Measurements from ENCODE around the gene MYNN. TPM values are rescaled to one million over a fixed set of nuclear protein-coding genes. Genes with fewer than 3 reads are reported as not detected.

MYNN gene
- total and polyA plus RNA-seq, 2 of the 13 experiments (the other 11 are each of a cell fraction or from before 2014, with no cell fraction given): 10.4 to 17.6 TPM

GRCh38 chr3:169764882-169765612, 8.1 kb upstream of the MYNN start, which contains the start of gene TERC (continued):
- TF ChIP-seq REST (IDR thresholded peaks at IDR 0.05; ENCODE audit: borderline replicate concordance in 1 of 2, low read depth in 1 of 2, low read length in 2 of 2): 0 out of 4 replicates have a peak, but pooled peaks of 1 of the 2 experiments have one; percentile 14
- peak; percentile 57; the same call in 1 of the 2 replicates for TF ChIP-seq ZNF709 (CRISPR knock-in tag; IDR thresholded peaks at IDR 0.05)
- 0 out of 2 replicates have a peak, but pooled peaks have one; percentile 12 for TF ChIP-seq THAP8 (CRISPR knock-in tag; IDR thresholded peaks at IDR 0.05; ENCODE audit: borderline replicate concordance)
- TF ChIP-seq UBTF (CRISPR knock-in tag; IDR thresholded peaks at IDR 0.05): peak; percentile 35
- TF ChIP-seq HNRNPH1 (optimal IDR thresholded peaks at IDR 0.05; ENCODE audit: low read depth, low read length): peak; percentile 99
- TF ChIP-seq ARHGAP35 (CRISPR knock-in tag; IDR thresholded peaks at IDR 0.05; ENCODE audit: borderline replicate concordance): 0 out of 2 replicates have a peak, but pooled peaks have one; percentile 17
- TF ChIP-seq FOXM1 (CRISPR knock-in tag; IDR thresholded peaks at IDR 0.05): no peak
- peak; percentile 67; the same call in 1 of the 2 replicates for TF ChIP-seq GATAD1 (CRISPR knock-in tag; IDR thresholded peaks at IDR 0.05)
- TF ChIP-seq ZNF678 (CRISPR knock-in tag; IDR thresholded peaks at IDR 0.05): no peak
- no peak for TF ChIP-seq SRSF4 (IDR thresholded peaks at IDR 0.05; ENCODE audit: low read depth, low read length, poor library complexity, severe bottlenecking)
- TF ChIP-seq ETV6 (CRISPR knock-in tag; conservative IDR thresholded peaks at IDR 0.05): peak; percentile 89
- 0 out of 2 replicates have a peak, but pooled peaks have one; percentile 42 for TF ChIP-seq DZIP1 (CRISPR knock-in tag; IDR thresholded peaks at IDR 0.05)
- 0 out of 2 replicates have a peak, but pooled peaks have one; percentile 20 for TF ChIP-seq ZNF792 (CRISPR knock-in tag; IDR thresholded peaks at IDR 0.05)
